OCI-LY7 (cell line): ENCODE measurements around the gene TTR.

Experiments
- EZH2phosphoT487 ChIP-seq: fragments of 200-600 bp; sonication (generic); IDR thresholded peaks from 2 replicates; pipeline ENCODE4 v1.6.1; 2018; ENCODE audit warnings: low read depth, borderline replicate concordance, mild to moderate bottlenecking, mixed run types, antibody characterized with exemption, low read length, moderate library complexity, mixed read lengths
- TF ChIP-seq, protein P1 (sequence below): fragments of 200-600 bp; sonication (generic); conservative IDR thresholded peaks from 2 replicates; pipeline ENCODE4 v1.5.1; 2014; ENCODE audit warnings: mild to moderate bottlenecking, antibody characterized with exemption, low read length, moderate library complexity, mixed read lengths

DNA sequence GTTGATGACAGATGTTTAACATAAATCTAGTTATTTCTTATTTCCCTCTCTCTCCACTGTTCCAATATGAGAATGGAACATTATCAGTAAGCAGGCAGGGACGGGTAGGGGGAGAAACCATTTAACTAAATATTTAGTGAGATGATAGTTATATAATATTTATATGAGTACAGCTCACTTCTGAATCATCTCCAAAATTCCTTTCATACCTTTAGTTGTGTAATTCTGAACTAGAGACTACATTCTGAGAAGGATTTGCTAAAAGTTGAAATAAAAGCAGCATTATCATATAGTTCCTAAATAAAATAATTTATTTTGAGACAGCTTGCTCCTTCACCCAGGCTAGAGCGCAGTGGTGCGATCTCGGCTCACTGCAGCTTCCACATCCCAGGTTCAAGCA lies 51.3 kb downstream of the TTR start:
- TF ChIP-seq EZH2phosphoT487 = no peak
- TF ChIP-seq, protein P1, sequence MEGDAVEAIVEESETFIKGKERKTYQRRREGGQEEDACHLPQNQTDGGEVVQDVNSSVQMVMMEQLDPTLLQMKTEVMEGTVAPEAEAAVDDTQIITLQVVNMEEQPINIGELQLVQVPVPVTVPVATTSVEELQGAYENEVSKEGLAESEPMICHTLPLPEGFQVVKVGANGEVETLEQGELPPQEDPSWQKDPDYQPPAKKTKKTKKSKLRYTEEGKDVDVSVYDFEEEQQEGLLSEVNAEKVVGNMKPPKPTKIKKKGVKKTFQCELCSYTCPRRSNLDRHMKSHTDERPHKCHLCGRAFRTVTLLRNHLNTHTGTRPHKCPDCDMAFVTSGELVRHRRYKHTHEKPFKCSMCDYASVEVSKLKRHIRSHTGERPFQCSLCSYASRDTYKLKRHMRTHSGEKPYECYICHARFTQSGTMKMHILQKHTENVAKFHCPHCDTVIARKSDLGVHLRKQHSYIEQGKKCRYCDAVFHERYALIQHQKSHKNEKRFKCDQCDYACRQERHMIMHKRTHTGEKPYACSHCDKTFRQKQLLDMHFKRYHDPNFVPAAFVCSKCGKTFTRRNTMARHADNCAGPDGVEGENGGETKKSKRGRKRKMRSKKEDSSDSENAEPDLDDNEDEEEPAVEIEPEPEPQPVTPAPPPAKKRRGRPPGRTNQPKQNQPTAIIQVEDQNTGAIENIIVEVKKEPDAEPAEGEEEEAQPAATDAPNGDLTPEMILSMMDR = no peak
